ENCODE results near the gene GLT8D1. TPM values are rescaled to one million over a fixed set of nuclear protein-coding genes. Genes with fewer than 3 reads are reported as not detected.

The GLT8D1 gene
- total and polyA plus RNA-seq, 2 of the 4 experiments (the other 2 are of a cell fraction), result 87.8 to 124 TPM

GRCh38 chr3:52649461-52650210 lies 56.0 kb downstream of the GLT8D1 start:
- Histone ChIP-seq H4K20me1 (ENCODE audit: insufficient read depth, low read length) (no peaks in the 10 kb centered on the region), H3K4ac (ENCODE audit: low read depth, low read length) (peak overlapping the region; percentile 49), H2AFZ (replicated peaks; ENCODE audit: low read length, poor library complexity) (no peak overlapping the region), H2AK5ac (ENCODE audit: low read depth, low read length) (peak overlapping the region; percentile 66; the same call in 1 of the 2 replicates), H4K91ac (ENCODE audit: insufficient read depth, low read depth, low read length) (peak overlapping the region; percentile 8; the same call in 1 of the 2 replicates), H3K27me3 (ENCODE audit: control insufficient read depth, insufficient read depth, low read length) (no peaks in the 10 kb centered on the region), H2BK20ac (ENCODE audit: low read depth, low read length) (no peak overlapping the region), H3K56ac (ENCODE audit: extremely low read depth, insufficient read depth, low read length) (no peak overlapping the region), H3K9me1 (ENCODE audit: insufficient read depth, low read length) (peaks cover 7% of the 10 kb centered on the region), H3K4me1 (ENCODE audit: control insufficient read depth, insufficient read depth, low read length) (peaks cover 8% of the 10 kb centered on the region; the same call in 1 of the 2 replicates), H3K14ac (replicated peaks; ENCODE audit: low read depth, low read length) (0 out of 2 replicates have a peak overlapping the region, but pooled peaks have one; percentile 58), H4K8ac (ENCODE audit: low read depth in 2 of 2, low read length in 2 of 2) (peak overlapping the region; percentile 2 to 79; a peak in 3 of 4 replicates), H3K18ac (ENCODE audit: low read depth, low read length) (peak overlapping the region; percentile 52; the same call in 1 of the 2 replicates), H3K79me1 (ENCODE audit: low read depth in 1 of 2, low read length in 2 of 2) (peaks cover 8 to 30% of the 10 kb centered on the region in 2 experiments), H3K27ac (ENCODE audit: insufficient read depth, low read length) (peak overlapping the region; percentile 73; the same call in 1 of the 2 replicates), H3K4me3 (ENCODE audit: insufficient read depth, low read depth, low read length) (no peak overlapping the region), H2AK9ac (replicated peaks; ENCODE audit: low read depth, low read length, poor library complexity) (peak overlapping the region; percentile 65), H3K4me2 (ENCODE audit: low read depth, low read length) (no peak overlapping the region), H3K36me3 (ENCODE audit: control insufficient read depth, insufficient read depth, low read length) (peaks cover 42% of the 10 kb centered on the region), H2BK15ac (ENCODE audit: low read depth, low read length) (no peak overlapping the region), H3K9me3 (ENCODE audit: control insufficient read depth, insufficient read depth, low read length) (no peaks in the 10 kb centered on the region), H3K23ac (ENCODE audit: low read depth, low read length) (peak overlapping the region; percentile 53; the same call in 1 of the 2 replicates), H3K9ac (ENCODE audit: low read depth, low read length) (no peak overlapping the region), H2BK5ac (ENCODE audit: low read depth, low read length, poor library complexity, severe bottlenecking) (peak overlapping the region; percentile 85), H4K5ac (ENCODE audit: low read depth, low read length) (peak overlapping the region; percentile 41; the same call in 1 of the 2 replicates), H2BK120ac (ENCODE audit: low read depth, low read length) (peak overlapping the region; percentile 44)
- intact Hi-C loops (cut with micrococcal nuclease), result no loop called here
- POLR2A ChIA-PET (ENCODE audit: unreplicated experiment), result no interaction called here
- DNase-seq (peak; percentile 70), ATAC-seq (ENCODE audit: low read depth) (peak; percentile 77)
- in situ Hi-C loops (cut with MboI; ENCODE audit: low sequenced_read_pairs), result no loop called here
- dilution Hi-C loops (cut with HindIII; ENCODE audit: low sequenced_read_pairs, unreplicated experiment), result no loop called here
- TF ChIP-seq FOS (IDR thresholded peaks at IDR 0.05; ENCODE audit: low read depth, low read length) (0 out of 2 replicates have a peak, but pooled peaks have one; percentile 11), BHLHE40 (IDR thresholded peaks at IDR 0.05; ENCODE audit: low read depth, low read length) (peak; percentile 60; the same call in 1 of the 2 replicates), NFE2L2 (IDR thresholded peaks at IDR 0.05; ENCODE audit: low read depth, low read length) (no peak)
- BruUV-seq (replicated peaks), result no TSS peak
- CTCF ChIA-PET, result no interaction called here
- WGBS, 2 experiments (ENCODE audit: extremely low coverage in 2 of 2, insufficient read length in 1 of 2), result 63% methylated on average over 1 of the region's 5 CpGs; no CpG with 5 or more reads in 1 of the 2 experiments

Data from IMR-90 (cell line).